Measurements from ENCODE around the gene TBC1D10A.
A peak's percentile ranks its signal among the peaks of the same experiment; 100 is the strongest.
"Not testable (repeated sequence)": the region's sequence is repeated elsewhere in the genome, so short reads cannot be mapped to it uniquely, and the experiment has no call there.

Gene TBC1D10A

GRCh38 chr22:30351226-30351625 is 24.5 kb upstream of the TBC1D10A start:
- DNase-seq (ENCODE audit: low read depth, low spot score) = no peak
- no peak overlapping the region for H3K4me3 ChIP-seq (ENCODE audit: low read length)

DNA sequence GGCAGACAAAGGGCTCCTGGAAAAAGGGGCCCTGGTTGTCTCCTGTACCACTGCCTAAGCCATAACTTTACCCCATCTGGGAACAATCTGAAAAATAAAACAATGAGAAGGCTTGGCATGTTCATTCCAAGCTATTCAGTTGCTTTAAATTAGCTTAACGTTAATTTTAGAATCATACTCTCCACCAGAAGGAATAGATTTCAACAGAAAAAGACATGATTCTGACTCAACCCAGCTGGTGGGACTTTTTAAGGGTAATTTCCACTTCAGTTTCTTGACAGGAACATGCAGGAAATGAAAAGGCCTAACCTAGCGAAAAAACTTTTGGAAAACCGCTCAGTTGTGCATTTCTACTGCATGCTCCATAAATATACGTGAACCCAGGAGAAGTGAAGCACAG is 22.1 kb upstream of the TBC1D10A start:
- no peak overlapping the region for H3K4me3 ChIP-seq (ENCODE audit: low read length)
- DNase-seq (ENCODE audit: low read depth, low spot score) = no peak

- H3K4me3 ChIP-seq (ENCODE audit: low read length) = no peak overlapping the region
- no peak for DNase-seq (ENCODE audit: low read depth, low spot score)
Observed at GRCh38 chr22:30348404-30348803, 21.7 kb upstream of the TBC1D10A start.

DNA sequence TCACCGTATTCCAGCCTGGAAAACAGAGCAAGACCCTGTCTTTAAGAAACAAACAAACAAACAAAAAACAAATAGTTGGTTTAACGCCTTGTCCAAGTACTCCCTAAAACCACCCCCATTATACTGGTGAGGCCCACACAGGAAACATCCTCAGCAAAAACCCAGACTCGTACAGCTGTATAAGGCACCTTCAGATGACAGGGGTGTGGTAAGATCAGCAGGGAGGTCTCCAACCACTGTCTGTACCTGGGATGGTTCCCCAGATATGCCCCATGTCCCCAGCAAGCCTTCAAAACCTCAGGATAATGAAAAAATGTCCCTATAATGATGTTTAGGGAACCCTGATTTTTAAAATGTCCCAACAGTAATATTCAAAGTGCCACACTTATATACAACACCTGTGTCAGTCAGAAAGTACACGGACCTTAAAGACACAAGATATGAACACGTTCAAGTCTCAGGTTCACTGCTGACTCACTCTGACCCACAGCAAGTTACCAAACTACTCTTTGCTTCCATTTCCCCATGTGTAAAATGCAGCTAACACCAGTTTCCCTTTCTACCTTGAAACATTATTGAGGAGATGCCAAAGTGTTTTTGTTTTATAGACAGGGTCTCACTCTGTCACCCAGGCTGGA is 20.6 kb upstream of the TBC1D10A start:
- no peak overlapping the region for H3K4me3 ChIP-seq (ENCODE audit: low read length)
- DNase-seq (ENCODE audit: low read depth, low spot score) = no peak

- H3K4me3 ChIP-seq (ENCODE audit: low read length) = no peak overlapping the region
- DNase-seq (ENCODE audit: low read depth, low spot score) = peak; percentile 71
Observed at GRCh38 chr22:30344447-30345200, 17.9 kb upstream of the TBC1D10A start.

GRCh38 chr22:30340911-30341685 is 14.4 kb upstream of the TBC1D10A start:
- DNase-seq (ENCODE audit: low read depth, low spot score) = no peak

GRCh38 chr22:30338802-30339201 is 12.1 kb upstream of the TBC1D10A start:
- H3K4me3 ChIP-seq (ENCODE audit: low read length) = no peak overlapping the region

More at GRCh38 chr22:30340911-30341685, 14.4 kb upstream of the TBC1D10A start:
- H3K4me3 ChIP-seq (ENCODE audit: low read length) = no peak overlapping the region

DNA sequence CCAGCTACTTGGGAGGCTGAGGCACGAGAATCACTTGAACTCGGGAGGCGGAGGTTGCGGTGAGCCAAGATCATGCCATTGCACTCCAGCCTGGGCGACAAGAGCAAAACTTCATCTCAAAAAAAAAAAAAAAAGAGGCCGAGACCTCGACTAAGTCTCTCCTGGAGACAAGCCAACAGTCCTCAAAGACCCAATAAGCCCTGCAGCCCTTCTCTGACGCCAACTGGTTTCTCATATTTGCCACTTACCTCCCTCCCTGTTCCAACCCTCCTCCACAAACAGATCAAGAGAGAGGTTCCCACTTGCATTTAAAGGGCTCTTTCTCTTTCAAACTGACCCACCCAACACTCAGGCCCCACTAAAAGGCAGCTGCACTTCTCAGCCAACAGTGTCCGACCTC is 11.6 kb upstream of the TBC1D10A start:
- not testable (repeated sequence) for H3K4me3 ChIP-seq (ENCODE audit: low read length); DNase-seq (ENCODE audit: low read depth, low spot score)

More at GRCh38 chr22:30338802-30339201, 12.1 kb upstream of the TBC1D10A start:
- no peak for DNase-seq (ENCODE audit: low read depth, low spot score)

- no peak for DNase-seq (ENCODE audit: low read depth, low spot score)
- no peak overlapping the region for H3K4me3 ChIP-seq (ENCODE audit: low read length)
Observed at GRCh38 chr22:30337461-30337778, 10.7 kb upstream of the TBC1D10A start.

- no peak for DNase-seq (ENCODE audit: low read depth, low spot score)
- H3K4me3 ChIP-seq (ENCODE audit: low read length) = no peak overlapping the region
Observed at GRCh38 chr22:30336752-30337460, 10.2 kb upstream of the TBC1D10A start.

DNA sequence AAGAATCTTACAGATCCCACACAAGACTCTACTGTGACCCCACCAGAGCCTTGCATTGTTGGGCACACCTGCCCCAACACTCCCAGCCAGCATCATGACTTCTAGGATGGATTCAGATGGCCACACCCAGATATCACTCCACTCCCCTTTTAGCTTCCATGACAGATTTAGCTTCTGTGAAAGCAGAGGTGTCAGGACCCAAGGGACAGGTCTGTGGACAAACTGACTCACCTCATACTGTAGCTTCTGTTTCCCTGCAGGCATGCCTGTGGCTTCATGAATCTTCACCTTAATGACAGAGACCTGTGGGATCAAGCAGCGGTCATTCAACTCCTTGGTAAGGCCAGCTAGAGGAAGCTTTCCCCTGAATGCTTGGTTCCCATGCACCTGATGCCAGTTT is 8.5 kb upstream of the TBC1D10A start:
- H3K4me3 ChIP-seq (ENCODE audit: low read length) = no peak overlapping the region
- no peak for DNase-seq (ENCODE audit: low read depth, low spot score)

- H3K4me3 ChIP-seq (ENCODE audit: low read length) = no peak overlapping the region
- DNase-seq (ENCODE audit: low read depth, low spot score) = no peak
Observed at GRCh38 chr22:30334646-30335045, 7.9 kb upstream of the TBC1D10A start.

- H3K4me3 ChIP-seq (ENCODE audit: low read length) = no peak overlapping the region
- DNase-seq (ENCODE audit: low read depth, low spot score) = no peak
Observed at GRCh38 chr22:30333707-30334087, 7.0 kb upstream of the TBC1D10A start.

GRCh38 chr22:30332994-30333706 is 6.4 kb upstream of the TBC1D10A start:
- DNase-seq (ENCODE audit: low read depth, low spot score) = no peak
- no peak overlapping the region for H3K4me3 ChIP-seq (ENCODE audit: low read length)

DNA sequence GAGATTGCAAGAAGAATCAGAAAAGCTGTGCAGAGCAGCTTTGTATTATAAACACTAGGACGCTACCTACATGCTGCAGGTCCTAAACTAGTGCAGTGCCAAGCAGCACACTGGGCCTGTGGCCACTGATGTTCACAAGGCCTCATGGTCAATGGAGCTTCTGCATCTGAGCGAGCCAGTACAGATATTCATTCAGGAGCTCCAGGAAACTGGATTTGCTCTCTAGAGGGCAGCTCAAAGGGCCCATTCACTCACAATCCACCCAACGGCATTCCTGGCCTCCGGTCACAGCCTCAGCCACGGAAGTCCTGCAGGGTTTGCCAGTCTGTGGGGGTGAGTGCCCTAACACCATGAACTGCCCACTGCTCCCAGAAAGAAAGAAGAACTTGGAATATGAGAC is 5.8 kb upstream of the TBC1D10A start:
- DNase-seq (ENCODE audit: low read depth, low spot score) = no peak

GRCh38 chr22:30328466-30329049 is 1.8 kb upstream of the TBC1D10A start:
- DNase-seq (ENCODE audit: low read depth, low spot score) = no peak

More for the DNA sequence above, 5.8 kb upstream of the TBC1D10A start:
- H3K4me3 ChIP-seq (ENCODE audit: low read length) = no peak overlapping the region

DNA sequence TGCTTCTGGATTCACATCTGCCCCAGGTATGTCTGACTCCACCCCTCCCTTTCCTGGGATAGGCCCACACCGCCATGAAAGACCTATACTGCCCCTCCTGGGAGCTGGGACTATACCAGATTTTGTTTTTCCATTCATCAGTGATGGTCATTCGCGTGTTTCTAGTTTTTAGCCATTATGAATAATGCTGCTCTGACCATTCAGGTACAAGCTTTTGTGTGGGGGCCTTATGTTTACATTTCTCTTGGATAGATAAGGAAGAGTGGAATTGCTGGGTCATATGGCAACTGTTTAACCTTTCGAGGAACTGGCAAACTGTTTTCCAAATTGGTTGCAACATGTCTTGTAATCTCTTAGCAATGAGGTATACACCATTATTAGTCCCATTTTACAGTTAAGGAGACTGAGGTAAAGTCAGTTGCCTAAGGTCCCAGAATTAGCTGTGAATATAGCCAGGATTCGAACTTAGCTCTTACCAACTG is 1.2 kb upstream of the TBC1D10A start:
- no peak overlapping the region for H3K4me3 ChIP-seq (ENCODE audit: low read length)
- no peak for DNase-seq (ENCODE audit: low read depth, low spot score)

More at GRCh38 chr22:30328466-30329049, 1.8 kb upstream of the TBC1D10A start:
- no peak overlapping the region for H3K4me3 ChIP-seq (ENCODE audit: low read length)

DNA sequence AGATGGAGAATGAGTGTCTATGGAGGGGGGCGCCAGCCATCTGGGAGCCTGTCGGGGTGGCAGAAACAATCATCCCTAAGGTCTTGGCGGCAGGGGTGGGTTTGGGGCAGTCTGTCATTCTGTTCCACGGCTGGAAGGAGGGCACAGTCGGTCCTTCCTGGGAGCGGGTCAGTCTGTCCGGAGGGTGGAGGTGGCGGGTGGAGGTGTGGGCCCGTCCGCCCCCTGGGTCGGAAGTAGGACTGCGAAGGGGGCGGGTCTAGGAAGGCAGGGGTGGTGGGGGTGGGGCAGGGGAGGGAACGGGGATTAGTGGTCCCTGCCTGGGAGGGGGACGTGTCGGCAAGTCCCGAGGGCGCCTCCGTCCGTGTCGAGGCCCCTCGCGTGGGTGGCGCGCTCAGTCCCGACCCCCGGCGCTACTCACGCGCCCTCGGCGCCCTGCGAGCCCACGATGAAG is 461 bp downstream of the TBC1D10A start:
- DNase-seq (ENCODE audit: low read depth, low spot score) = no peak
- H3K4me3 ChIP-seq (ENCODE audit: low read length) = peak overlapping the region; percentile 75

Data from Jurkat, Clone E6-1 (cell line).